Suprapubic skin (tissue), 4 donors: ENCODE measurements around the gene WDR7. TPM values are rescaled to one million over a fixed set of nuclear protein-coding genes. Genes with fewer than 3 reads are reported as not detected.

Source experiments
- DNase-seq, 2 donors: peaks; one replicate each; pipeline ENCODE4 v3.0.0-alpha.2; 2019; ENCODE audit warnings: low spot score in 2 of 2
- H3K27ac ChIP-seq: fragments of 200-600 bp; sonication (generic); one replicate; pipeline ENCODE4 v1.5.1; 2019
- H3K27me3 ChIP-seq: fragments of 200-600 bp; sonication (generic); one replicate; pipeline ENCODE4 v1.5.1; 2019
- H3K36me3 ChIP-seq: fragments of 200-600 bp; sonication (generic); one replicate; pipeline ENCODE4 v1.5.1; 2019
- H3K4me1 ChIP-seq: fragments of 200-600 bp; sonication (generic); one replicate; pipeline ENCODE4 v1.5.1; 2019
- H3K4me3 ChIP-seq: fragments of 200-600 bp; sonication (generic); one replicate; pipeline ENCODE4 v1.5.1; 2019; ENCODE audit warnings: mild to moderate bottlenecking
- H3K9me3 ChIP-seq: fragments of 200-600 bp; sonication (generic); one replicate; pipeline ENCODE4 v1.5.1; 2019
- CTCF ChIP-seq, 2 donors: fragments of 200-600 bp in 1 of 2; fragments of 450-650 bp in 1 of 2; sonication (generic) in 1 of 2; IDR thresholded peaks; one replicate each; pipeline ENCODE4 v1.5.1; 2016 to 2019; ENCODE audit warnings: antibody characterized with exemption in 2 of 2, mild to moderate bottlenecking in 1 of 2, moderate library complexity in 1 of 2
- EP300 ChIP-seq: sonication (generic); formaldehyde crosslinking; IDR thresholded peaks from one replicate; pipeline ENCODE4 v1.6.1; 2017; ENCODE audit warnings: antibody characterized with exemption
- POLR2A ChIP-seq, 2 donors: fragments of 450-650 bp; IDR thresholded peaks; one replicate each; pipeline ENCODE4 v1.6.1; 2017; ENCODE audit warnings: antibody characterized with exemption in 2 of 2, mild to moderate bottlenecking in 2 of 2, moderate library complexity in 2 of 2
- POLR2AphosphoS5 ChIP-seq, 3 donors: sonication (generic); formaldehyde crosslinking; IDR thresholded peaks; one replicate each; pipeline ENCODE4 v1.6.1; 2017; ENCODE audit warnings: antibody characterized with exemption in 3 of 3
- WGBS: methylation state at CpG from one replicate; pipeline ENCODE4 v1.1.5; 2018; 5-methylcytosine and 5-hydroxymethylcytosine counted together
- total RNA-seq, 4 donors: library from RNA; depleted of rRNA; stranded (reverse); fragments of >200 nt; gene quantifications; one replicate each; pipeline ENCODE4 v1.1.0, GENCODE V29; 2016

Gene WDR7
- total RNA-seq, 4 donors from 2014 or later = 14.4 to 29.2 (median 20.2) TPM

- Histone ChIP-seq H3K27me3 (no peaks in the 10 kb centered on the region), H3K27ac (no peak overlapping the region), H3K4me1 (no peaks in the 10 kb centered on the region), H3K4me3 (no peak overlapping the region), H3K36me3 (peaks cover 3% of the 10 kb centered on the region), H3K9me3 (no peaks in the 10 kb centered on the region)
- WGBS = 63% methylated on average over 1 of the region's 1 CpG
- TF ChIP-seq EP300 (no peak), POLR2AphosphoS5 (IDR thresholded peaks at IDR 0.05) (no peak), POLR2A (IDR thresholded peaks at IDR 0.05) (no peak), CTCF (IDR thresholded peaks at IDR 0.05) (no peak)
- DNase-seq = no peak
Observed at GRCh38 chr18:56740645-56741044, 89.5 kb downstream of the WDR7 start.

- peaks cover 3% of the 10 kb centered on the region for H3K36me3 ChIP-seq
- no peaks in the 10 kb centered on the region for H3K9me3 ChIP-seq
- WGBS = 100% methylated on average over 1 of the region's 1 CpG
- H3K27me3 ChIP-seq = no peaks in the 10 kb centered on the region
- no peak overlapping the region for H3K4me3 ChIP-seq
- no peak overlapping the region for H3K27ac ChIP-seq
- TF ChIP-seq CTCF (IDR thresholded peaks at IDR 0.05) (no peak), POLR2AphosphoS5 (IDR thresholded peaks at IDR 0.05) (no peak), POLR2A (IDR thresholded peaks at IDR 0.05) (no peak), EP300 (no peak)
- DNase-seq = no peak
- no peaks in the 10 kb centered on the region for H3K4me1 ChIP-seq
Observed at GRCh38 chr18:56741685-56742084, 90.5 kb downstream of the WDR7 start.

- no peaks in the 10 kb centered on the region for H3K4me1 ChIP-seq
- 92% methylated on average over 4 of the region's 4 CpGs for WGBS
Observed at GRCh38 chr18:56743115-56743514, 92.0 kb downstream of the WDR7 start.

GRCh38 chr18:56747032-56747658 lies 96.0 kb downstream of the WDR7 start:
- Histone ChIP-seq H3K27ac (no peak overlapping the region), H3K9me3 (no peaks in the 10 kb centered on the region), H3K27me3 (no peaks in the 10 kb centered on the region), H3K4me3 (no peak overlapping the region), H3K4me1 (no peaks in the 10 kb centered on the region), H3K36me3 (peaks cover 6% of the 10 kb centered on the region)
- 94% methylated on average over 1 of the region's 1 CpG for WGBS
- DNase-seq = no peak
- no peak for TF ChIP-seq POLR2AphosphoS5 (IDR thresholded peaks at IDR 0.05)
- TF ChIP-seq EP300 = no peak
- TF ChIP-seq POLR2A (IDR thresholded peaks at IDR 0.05) = no peak
- TF ChIP-seq CTCF (IDR thresholded peaks at IDR 0.05) = no peak

More at GRCh38 chr18:56743115-56743514, 92.0 kb downstream of the WDR7 start:
- no peak for TF ChIP-seq EP300
- TF ChIP-seq POLR2AphosphoS5 (IDR thresholded peaks at IDR 0.05) = no peak
- no peak for TF ChIP-seq POLR2A (IDR thresholded peaks at IDR 0.05)
- TF ChIP-seq CTCF (IDR thresholded peaks at IDR 0.05) = no peak
- no peak for DNase-seq
- H3K27ac ChIP-seq = no peak overlapping the region
- H3K9me3 ChIP-seq = no peaks in the 10 kb centered on the region
- H3K27me3 ChIP-seq = no peaks in the 10 kb centered on the region
- H3K36me3 ChIP-seq = peaks cover 3% of the 10 kb centered on the region
- no peak overlapping the region for H3K4me3 ChIP-seq

- Histone ChIP-seq H3K4me1 (no peaks in the 10 kb centered on the region), H3K27ac (no peak overlapping the region), H3K36me3 (peaks cover 7% of the 10 kb centered on the region), H3K27me3 (no peaks in the 10 kb centered on the region), H3K9me3 (no peaks in the 10 kb centered on the region), H3K4me3 (no peak overlapping the region)
- no peak for DNase-seq
- no peak for TF ChIP-seq POLR2A (IDR thresholded peaks at IDR 0.05)
- no peak for TF ChIP-seq CTCF (IDR thresholded peaks at IDR 0.05)
- no peak for TF ChIP-seq POLR2AphosphoS5 (IDR thresholded peaks at IDR 0.05)
- TF ChIP-seq EP300 = no peak
Observed at GRCh38 chr18:56747857-56748256, 96.7 kb downstream of the WDR7 start.
